ENCODE results near the gene AP3B2.

The AP3B2 gene

GRCh38 chr15:82680200-82681102, 29.2 kb downstream of the AP3B2 start:
- no peak for TF ChIP-seq CTCF (IDR thresholded peaks at IDR 0.05)
- peak overlapping the region; percentile 42 for H3K4me3 ChIP-seq
- H3K27ac ChIP-seq: no peak overlapping the region
- peak; percentile 46 for DNase-seq (ENCODE audit: low spot score)

GRCh38 chr15:82679626-82680199, 30.0 kb downstream of the AP3B2 start:
- no peak overlapping the region for H3K4me3 ChIP-seq
- DNase-seq (ENCODE audit: low spot score): no peak
- TF ChIP-seq CTCF (IDR thresholded peaks at IDR 0.05): no peak
- H3K27ac ChIP-seq: no peak overlapping the region

- H3K27ac ChIP-seq: no peak overlapping the region
- no peak overlapping the region for H3K4me3 ChIP-seq
- no peak for TF ChIP-seq CTCF (IDR thresholded peaks at IDR 0.05)
- DNase-seq (ENCODE audit: low spot score): no peak
These were observed 31.9 kb downstream of the AP3B2 start for GRCh38 chr15:82677720-82678323.

GRCh38 chr15:82674873-82675272, 34.8 kb downstream of the AP3B2 start:
- no peak overlapping the region for H3K4me3 ChIP-seq
- no peak overlapping the region for H3K27ac ChIP-seq
- no peak for DNase-seq (ENCODE audit: low spot score)
- no peak for TF ChIP-seq CTCF (IDR thresholded peaks at IDR 0.05)

GRCh38 chr15:82670699-82671098, 39.0 kb downstream of the AP3B2 start:
- DNase-seq (ENCODE audit: low spot score): no peak
- TF ChIP-seq CTCF (IDR thresholded peaks at IDR 0.05): no peak
- no peak overlapping the region for H3K4me3 ChIP-seq
- no peak overlapping the region for H3K27ac ChIP-seq

- Histone ChIP-seq H3K27ac (no peak overlapping the region), H3K4me3 (no peak overlapping the region)
- DNase-seq (ENCODE audit: low spot score): no peak
- no peak for TF ChIP-seq CTCF (IDR thresholded peaks at IDR 0.05)
These were observed 43.1 kb downstream of the AP3B2 start for GRCh38 chr15:82666606-82667005.
